Gastroesophageal sphincter (tissue), 4 donors: Measurements from ENCODE around the gene UBE2H. TPM values are rescaled to one million over a fixed set of nuclear protein-coding genes. Genes with fewer than 3 reads are reported as not detected.
"Not testable (repeated sequence)": the region's sequence is repeated elsewhere in the genome, so short reads cannot be mapped to it uniquely, and the experiment has no call there.

ENCODE experiments used
- ATAC-seq: fragments of 150-250 bp; one replicate; pipeline ENCODE4 v1.9.1; 2016; ENCODE audit warnings: mild to moderate bottlenecking, moderate library complexity
- H3K27ac ChIP-seq, 4 donors: fragments of 200-600 bp; sonication (generic) in 3 of 4; 1 replicate in 3 of 4; 2 replicates in 1 of 4; pipeline ENCODE4 v1.5.1; 2016 to 2019
- H3K27me3 ChIP-seq: fragments of 200-600 bp; sonication (generic); one replicate; pipeline ENCODE4 v1.5.1; 2019
- H3K36me3 ChIP-seq, 2 donors: fragments of 200-600 bp; sonication (generic); one replicate each; pipeline ENCODE4 v1.5.1; 2019; ENCODE audit warnings: control low read depth in 1 of 2
- H3K4me1 ChIP-seq, 3 donors: fragments of 200-600 bp; sonication (generic); 1 replicate in 2 of 3; 2 replicates in 1 of 3; pipeline ENCODE4 v1.5.1; 2016 to 2019; ENCODE audit warnings: control low read depth in 2 of 3
- H3K4me3 ChIP-seq, 2 donors: fragments of 200-600 bp; sonication (generic); one replicate each; pipeline ENCODE4 v1.5.1; 2019; ENCODE audit warnings: mild to moderate bottlenecking in 1 of 2, moderate library complexity in 1 of 2
- H3K9me3 ChIP-seq, 3 donors: fragments of 200-600 bp; sonication (generic); one replicate each; pipeline ENCODE4 v1.5.1; 2017 to 2019; ENCODE audit warnings: control low read depth in 2 of 3
- CTCF ChIP-seq, 4 experiments: fragments of 200-600 bp in 2 of 4; fragments of 450-650 bp in 2 of 4; sonication (generic) in 1 of 4; IDR thresholded peaks; one replicate each; pipeline ENCODE4 v1.5.1; 2017 to 2019; ENCODE audit warnings: antibody characterized with exemption in 4 of 4, mild to moderate bottlenecking in 2 of 4, moderate library complexity in 2 of 4
- EP300 ChIP-seq: sonication (generic); formaldehyde crosslinking; IDR thresholded peaks from one replicate; pipeline ENCODE4 v1.6.1; 2017; ENCODE audit warnings: antibody characterized with exemption, mild to moderate bottlenecking
- POLR2A ChIP-seq, 2 donors: fragments of 450-650 bp; IDR thresholded peaks; one replicate each; pipeline ENCODE4 v1.6.1; 2017; ENCODE audit warnings: antibody characterized with exemption in 2 of 2, mild to moderate bottlenecking in 2 of 2, moderate library complexity in 1 of 2
- POLR2AphosphoS5 ChIP-seq: sonication (generic); formaldehyde crosslinking; IDR thresholded peaks from one replicate; pipeline ENCODE4 v1.6.1; 2017; ENCODE audit warnings: antibody characterized with exemption
- WGBS, 2 donors: methylation state at CpG; one replicate each; pipeline ENCODE4 v1.1.5; 2018; ENCODE audit warnings: low coverage in 1 of 2; 5-methylcytosine and 5-hydroxymethylcytosine counted together
- total RNA-seq, 4 donors: library from RNA; depleted of rRNA; stranded (reverse); fragments of >200 nt; gene quantifications; one replicate each; pipeline ENCODE4 v1.1.0, GENCODE V29; 2016

Gene UBE2H
- total RNA-seq, 4 donors from 2014 or later: 80.2 to 96.2 (median 85.0) TPM

- H3K27me3 ChIP-seq: no peaks in the 10 kb centered on the region
- peak; percentile 23 for ATAC-seq
- no peaks in the 10 kb centered on the region for H3K36me3 ChIP-seq
- no peaks in the 10 kb centered on the region for H3K9me3 ChIP-seq
- peak overlapping the region; percentile 65 to 68 for H3K4me3 ChIP-seq
- 36 to 42% methylated on average over 5 to 9 of the region's 28 CpGs for WGBS, 2 donors
- TF ChIP-seq EP300 (no peak), CTCF (IDR thresholded peaks at IDR 0.05) (peak in 2 of 4 experiments; percentile 24 to 56), POLR2A (IDR thresholded peaks at IDR 0.05) (no peak)
- H3K4me1 ChIP-seq: peaks cover 0 to 24% (median 7%) of the 10 kb centered on the region in 3 donors
- H3K27ac ChIP-seq: peak overlapping the region in 3 of 4 donors; percentile 68 to 75 (median 75)
These were observed 128.2 kb downstream of the UBE2H start for GRCh38 chr7:129824291-129825208.

GRCh38 chr7:129823143-129823542 is 129.6 kb downstream of the UBE2H start:
- peaks cover 0 to 23% (median 7%) of the 10 kb centered on the region in 3 donors for H3K4me1 ChIP-seq
- WGBS, 2 donors: 90 to 98% methylated on average over 2 to 5 of the region's 5 CpGs
- not testable (repeated sequence) for ATAC-seq, H3K9me3 ChIP-seq, H3K36me3 ChIP-seq, H3K27me3 ChIP-seq, H3K27ac ChIP-seq, H3K4me3 ChIP-seq

GRCh38 chr7:129821476-129821875 is 131.3 kb downstream of the UBE2H start:
- no peak for TF ChIP-seq EP300
- TF ChIP-seq CTCF (IDR thresholded peaks at IDR 0.05): no peak
- TF ChIP-seq POLR2A (IDR thresholded peaks at IDR 0.05): no peak
- TF ChIP-seq POLR2AphosphoS5: no peak
- Histone ChIP-seq H3K4me3 (no peak overlapping the region), H3K36me3 (no peaks in the 10 kb centered on the region), H3K27ac (no peak overlapping the region), H3K9me3 (peaks cover 0 to 7% (median 0%) of the 10 kb centered on the region in 3 donors), H3K27me3 (no peaks in the 10 kb centered on the region), H3K4me1 (peaks cover 0 to 21% (median 7%) of the 10 kb centered on the region in 3 donors)
- 88% methylated on average over 1 of the region's 2 CpGs; no CpG with 5 or more reads in 1 of the 2 donors for WGBS, 2 donors
- ATAC-seq: no peak

GRCh38 chr7:129816742-129817141 is 136.0 kb downstream of the UBE2H start:
- no peak for TF ChIP-seq POLR2AphosphoS5

GRCh38 chr7:129807863-129808262 is 144.9 kb downstream of the UBE2H start:
- H3K4me1 ChIP-seq: no peaks in the 10 kb centered on the region
- 100% methylated on average over 1 of the region's 3 CpGs for WGBS, 2 donors
- no peak overlapping the region for H3K27ac ChIP-seq
- no peak for ATAC-seq
- no peak for TF ChIP-seq POLR2A (IDR thresholded peaks at IDR 0.05)
- TF ChIP-seq POLR2AphosphoS5: no peak
- no peak for TF ChIP-seq CTCF (IDR thresholded peaks at IDR 0.05)
- no peak for TF ChIP-seq EP300
- no peaks in the 10 kb centered on the region for H3K36me3 ChIP-seq
- no peaks in the 10 kb centered on the region for H3K9me3 ChIP-seq
- H3K4me3 ChIP-seq: no peak overlapping the region
- H3K27me3 ChIP-seq: no peaks in the 10 kb centered on the region

More at GRCh38 chr7:129816742-129817141, 136.0 kb downstream of the UBE2H start:
- Histone ChIP-seq H3K27me3 (no peaks in the 10 kb centered on the region), H3K36me3 (no peaks in the 10 kb centered on the region), H3K27ac (no peak overlapping the region), H3K4me1 (no peaks in the 10 kb centered on the region), H3K4me3 (no peak overlapping the region), H3K9me3 (peaks cover 0 to 13% (median 0%) of the 10 kb centered on the region in 3 donors)
- ATAC-seq: no peak
- 87 to 96% methylated on average over 3 of the region's 3 CpGs for WGBS, 2 donors
